H9 (cell line): ENCODE results near the gene UBE2L6. TPM values are rescaled to one million over a fixed set of nuclear protein-coding genes. Genes with fewer than 3 reads are reported as not detected.

Experiments
- DNase-seq: peaks from one replicate; pipeline ENCODE4 v3.0.0-alpha.2; 2017
- H2AFZ ChIP-seq: one replicate; pipeline ENCODE4 v1.6.1; 2013; ENCODE audit warnings: mild to moderate bottlenecking, low read length, control low read depth, moderate library complexity
- H2AK5ac ChIP-seq: 2 replicates; pipeline ENCODE4 v1.6.1; 2013; ENCODE audit warnings: low read length, control low read depth, mixed read lengths; ENCODE audit not compliant: insufficient read length
- H2BK120ac ChIP-seq: one replicate; pipeline ENCODE4 v1.6.1; 2013; ENCODE audit warnings: low read depth, mild to moderate bottlenecking, low read length, control low read depth, inconsistent platforms; ENCODE audit not compliant: poor library complexity, severe bottlenecking
- H2BK12ac ChIP-seq: 2 replicates; pipeline ENCODE4 v1.6.1; 2013; ENCODE audit warnings: low read length, control low read depth, mixed read lengths, low read depth; ENCODE audit not compliant: insufficient read length
- H2BK15ac ChIP-seq: 2 replicates; pipeline ENCODE4 v1.6.1; 2013; ENCODE audit warnings: low read depth, low read length, control low read depth
- H2BK20ac ChIP-seq: one replicate; pipeline ENCODE4 v1.6.1; 2013; ENCODE audit warnings: low read depth, mild to moderate bottlenecking, low read length, control low read depth, inconsistent platforms; ENCODE audit not compliant: poor library complexity, severe bottlenecking
- H2BK5ac ChIP-seq: 2 replicates; pipeline ENCODE4 v1.6.1; 2013; ENCODE audit warnings: low read length, control low read depth, mixed read lengths; ENCODE audit not compliant: insufficient read length
- H3K14ac ChIP-seq: 2 replicates; pipeline ENCODE4 v1.6.1; 2013; ENCODE audit warnings: low read length, control low read depth; ENCODE audit not compliant: insufficient read depth
- H3K18ac ChIP-seq: 2 replicates; pipeline ENCODE4 v1.6.1; 2013; ENCODE audit warnings: low read depth, mild to moderate bottlenecking, mixed read lengths, low read length, control low read depth; ENCODE audit not compliant: insufficient read length
- H3K23ac ChIP-seq: 2 replicates; pipeline ENCODE4 v1.6.1; 2013; ENCODE audit warnings: low read length, control low read depth, mixed read lengths, low read depth; ENCODE audit not compliant: insufficient read length
- H3K23me2 ChIP-seq: 2 replicates; pipeline ENCODE4 v1.6.1; 2013; ENCODE audit warnings: low read depth, mild to moderate bottlenecking, mixed read lengths, low read length, control low read depth; ENCODE audit not compliant: insufficient read length, poor library complexity, severe bottlenecking
- H3K27ac ChIP-seq: 2 replicates; pipeline ENCODE4 v1.5.1; 2013; ENCODE audit warnings: low read length, control low read depth, mixed read lengths, low read depth; ENCODE audit not compliant: insufficient read length
- H3K27me3 ChIP-seq: 2 replicates; pipeline ENCODE4 v1.6.1; 2013; ENCODE audit warnings: low read length, control low read depth, inconsistent platforms; ENCODE audit not compliant: insufficient read depth
- H3K4ac ChIP-seq: 2 replicates; pipeline ENCODE4 v1.6.1; 2013; ENCODE audit warnings: low read depth, mild to moderate bottlenecking, control low read depth, inconsistent platforms, low read length, moderate library complexity
- H3K4me1 ChIP-seq: 2 replicates; pipeline ENCODE4 v1.6.1; 2013; ENCODE audit warnings: low read length, control low read depth, inconsistent platforms; ENCODE audit not compliant: insufficient read depth
- H3K4me2 ChIP-seq: 2 replicates; pipeline ENCODE4 v1.6.1; 2013; ENCODE audit warnings: low read length, control low read depth, mixed read lengths; ENCODE audit not compliant: insufficient read length, insufficient read depth
- H3K56ac ChIP-seq: 2 replicates; pipeline ENCODE4 v1.6.1; 2013; ENCODE audit warnings: low read depth, mild to moderate bottlenecking, mixed read lengths, low read length, control low read depth; ENCODE audit not compliant: insufficient read length
- H3K79me1 ChIP-seq: 2 replicates; pipeline ENCODE4 v1.6.1; 2013; ENCODE audit warnings: low read depth, mild to moderate bottlenecking, moderate library complexity, low read length, control low read depth, inconsistent platforms; ENCODE audit not compliant: insufficient read depth, poor library complexity, severe bottlenecking
- H3K79me2 ChIP-seq: 2 replicates; pipeline ENCODE4 v1.6.1; 2013; ENCODE audit warnings: low read length, control low read depth, inconsistent platforms; ENCODE audit not compliant: insufficient read depth
- H3K9ac ChIP-seq: 2 replicates; pipeline ENCODE4 v1.6.1; 2013; ENCODE audit warnings: low read length, control low read depth, mixed read lengths; ENCODE audit not compliant: insufficient read length; ENCODE audit errors: extremely low read depth
- H3K9me3 ChIP-seq: one replicate; pipeline ENCODE4 v1.6.1; 2013; ENCODE audit warnings: low read depth, low read length, inconsistent platforms; ENCODE audit not compliant: control insufficient read depth
- H3T11ph ChIP-seq: one replicate; pipeline ENCODE4 v1.6.1; 2013; ENCODE audit warnings: mild to moderate bottlenecking, low read length, control low read depth, inconsistent platforms
- H4K20me1 ChIP-seq: one replicate; pipeline ENCODE4 v1.6.1; 2013; ENCODE audit not compliant: control insufficient read depth, insufficient read length, insufficient read depth
- H4K5ac ChIP-seq: 2 replicates; pipeline ENCODE4 v1.6.1; 2013; ENCODE audit warnings: low read depth, mild to moderate bottlenecking, mixed read lengths, low read length, control low read depth; ENCODE audit not compliant: insufficient read length
- H4K8ac ChIP-seq: replicated peaks from 2 replicates; pipeline ENCODE4 v1.6.1; 2013; ENCODE audit warnings: low read length, control low read depth, mixed read lengths, low read depth; ENCODE audit not compliant: insufficient read length
- H4K91ac ChIP-seq: 2 replicates; pipeline ENCODE4 v1.6.1; 2013; ENCODE audit warnings: low read depth, mild to moderate bottlenecking, moderate library complexity, mixed read lengths, low read length, control low read depth; ENCODE audit not compliant: insufficient read length
- H3K27ac Mint-ChIP-seq, 3 experiments: 2 replicates in 2 of 3; 3 replicates in 1 of 3; pipeline ENCODE4 v1.8.0; 2020 to 2021; ENCODE audit warnings: mixed read lengths in 3 of 3, mild to moderate bottlenecking in 1 of 3, moderate library complexity in 1 of 3
- H3K27me3 Mint-ChIP-seq: 2 replicates; pipeline ENCODE4 v1.8.0; 2021; ENCODE audit warnings: low read depth, mild to moderate bottlenecking, moderate library complexity, mixed read lengths
- H3K36me3 Mint-ChIP-seq, 3 experiments: 2 replicates in 2 of 3; 3 replicates in 1 of 3; pipeline ENCODE4 v1.8.0; 2020 to 2021; ENCODE audit warnings: low read depth in 3 of 3, mixed read lengths in 3 of 3; ENCODE audit not compliant: insufficient read depth in 1 of 3
- H3K4me1 Mint-ChIP-seq, 2 experiments: 2 replicates each; pipeline ENCODE4 v1.8.0; 2020; ENCODE audit warnings: mixed read lengths in 2 of 2
- H3K4me3 Mint-ChIP-seq, 2 experiments: 2 replicates in 1 of 2; 3 replicates in 1 of 2; pipeline ENCODE4 v1.8.0; 2020 to 2021; ENCODE audit warnings: mild to moderate bottlenecking in 2 of 2, mixed read lengths in 2 of 2, moderate library complexity in 1 of 2
- H3K9me3 Mint-ChIP-seq, 2 experiments: 2 replicates in 1 of 2; 3 replicates in 1 of 2; pipeline ENCODE4 v1.8.0; 2020; ENCODE audit warnings: mild to moderate bottlenecking in 2 of 2, mixed read lengths in 2 of 2, moderate library complexity in 1 of 2
- CTCF ChIP-seq: fragments of 200-600 bp; sonication (generic); conservative IDR thresholded peaks from 3 replicates; pipeline ENCODE4 v1.8.0; 2021; ENCODE audit warnings: antibody characterized with exemption, mild to moderate bottlenecking
- WGBS: extraction: QIAGEN DNeasy Blood & Tissue Kit; methylation state at CpG from one replicate; pipeline ENCODE4 v1.1.7; 2013; ENCODE audit warnings: missing lambda C conversion rate, low lambda C conversion rate, mixed read lengths; ENCODE audit not compliant: insufficient read length; ENCODE audit errors: extremely low coverage; 5-methylcytosine and 5-hydroxymethylcytosine counted together
- total RNA-seq: library from RNA; stranded (reverse); gene quantifications from 2 replicates; pipeline ENCODE4 v1.2.1, GENCODE V29; 2021

UBE2L6 gene
- total RNA-seq, 1 experiment from 2014 or later, result 38.9 TPM

- no peak overlapping the region for H4K8ac ChIP-seq
- H3K56ac ChIP-seq, result no peak overlapping the region
- Mint-ChIP-seq H3K36me3 (peaks cover under 1 to 9% (median 3%) of the 10 kb centered on the region in 3 experiments; a peak in 5 of 7 replicates), H3K4me3 (no peak overlapping the region), H3K9me3 (no peaks in the 10 kb centered on the region), H3K27me3 (peaks cover 22% of the 10 kb centered on the region), H3K27ac (no peak overlapping the region), H3K4me1 (peaks cover 21 to 38% of the 10 kb centered on the region in 2 experiments)
- no peak overlapping the region for H3K18ac ChIP-seq
- no peak overlapping the region for H3K27ac ChIP-seq
- H2BK15ac ChIP-seq, result no peak overlapping the region
- H4K91ac ChIP-seq, result no peak overlapping the region
- no peak for TF ChIP-seq CTCF
- no peak overlapping the region for H4K5ac ChIP-seq
- H3K9me3 ChIP-seq, result no peaks in the 10 kb centered on the region
- H3K14ac ChIP-seq, result no peak overlapping the region
- no peak overlapping the region for H3T11ph ChIP-seq
- H3K4me2 ChIP-seq, result no peak overlapping the region
- H2BK120ac ChIP-seq, result no peak overlapping the region
- no peak for DNase-seq
- H3K27me3 ChIP-seq, result no peaks in the 10 kb centered on the region
- no peak overlapping the region for H3K23ac ChIP-seq
- no peak overlapping the region for H2BK5ac ChIP-seq
- no peak overlapping the region for H2AFZ ChIP-seq
- no CpG with 5 or more reads among the region's 7 CpGs for WGBS
- peaks cover 4% of the 10 kb centered on the region; the same call in 1 of the 2 replicates for H3K4me1 ChIP-seq
- H2AK5ac ChIP-seq, result no peak overlapping the region
- H3K23me2 ChIP-seq, result no peaks in the 10 kb centered on the region
- H3K9ac ChIP-seq, result no peak overlapping the region
- H2BK12ac ChIP-seq, result no peak overlapping the region
- H3K4ac ChIP-seq, result no peak overlapping the region
- H3K79me2 ChIP-seq, result no peaks in the 10 kb centered on the region
- H3K79me1 ChIP-seq, result no peaks in the 10 kb centered on the region
- H4K20me1 ChIP-seq, result no peaks in the 10 kb centered on the region
- no peak overlapping the region for H2BK20ac ChIP-seq
Measured at GRCh38 chr11:57546451-57546850, 21.0 kb downstream of the UBE2L6 start.
